GM10847 (cell line): ENCODE measurements around the gene YIPF2.

ENCODE experiments used
- POLR2A ChIP-seq: IDR thresholded peaks from 2 replicates; pipeline ENCODE4 v1.6.1; 2011; ENCODE audit not compliant: insufficient read length; ENCODE audit errors: extremely low read depth

Gene YIPF2

GRCh38 chr19:10946958-10947657 is 18.7 kb upstream of the YIPF2 start:
- no peak for TF ChIP-seq POLR2A

DNA sequence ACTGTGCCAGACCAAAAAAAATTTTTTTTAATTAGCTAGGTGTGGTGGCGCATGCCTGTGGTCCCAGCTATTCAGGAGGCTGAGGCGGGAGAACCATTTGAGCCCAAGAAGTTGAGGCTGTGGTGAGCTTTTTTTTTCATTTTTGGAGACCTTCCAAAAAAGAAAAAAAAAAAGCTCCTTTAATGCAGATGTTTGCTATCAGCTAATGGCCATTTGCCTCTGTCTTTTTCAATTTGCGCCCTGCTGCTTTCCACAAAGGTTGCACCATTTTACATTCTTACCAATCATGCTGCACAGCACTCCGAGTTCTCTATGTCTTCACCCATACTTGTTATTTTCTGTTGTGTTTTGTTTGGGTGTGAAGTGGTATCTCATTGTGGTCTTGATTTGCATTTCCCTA is 16.8 kb upstream of the YIPF2 start:
- TF ChIP-seq POLR2A, result no peak

GRCh38 chr19:10936661-10937084 is 8.2 kb upstream of the YIPF2 start:
- no peak for TF ChIP-seq POLR2A

- no peak for TF ChIP-seq POLR2A
Measured at GRCh38 chr19:10935371-10936059, 7.1 kb upstream of the YIPF2 start.

- no peak for TF ChIP-seq POLR2A
Measured at GRCh38 chr19:10929402-10929794, 959 bp upstream of the YIPF2 start.

DNA sequence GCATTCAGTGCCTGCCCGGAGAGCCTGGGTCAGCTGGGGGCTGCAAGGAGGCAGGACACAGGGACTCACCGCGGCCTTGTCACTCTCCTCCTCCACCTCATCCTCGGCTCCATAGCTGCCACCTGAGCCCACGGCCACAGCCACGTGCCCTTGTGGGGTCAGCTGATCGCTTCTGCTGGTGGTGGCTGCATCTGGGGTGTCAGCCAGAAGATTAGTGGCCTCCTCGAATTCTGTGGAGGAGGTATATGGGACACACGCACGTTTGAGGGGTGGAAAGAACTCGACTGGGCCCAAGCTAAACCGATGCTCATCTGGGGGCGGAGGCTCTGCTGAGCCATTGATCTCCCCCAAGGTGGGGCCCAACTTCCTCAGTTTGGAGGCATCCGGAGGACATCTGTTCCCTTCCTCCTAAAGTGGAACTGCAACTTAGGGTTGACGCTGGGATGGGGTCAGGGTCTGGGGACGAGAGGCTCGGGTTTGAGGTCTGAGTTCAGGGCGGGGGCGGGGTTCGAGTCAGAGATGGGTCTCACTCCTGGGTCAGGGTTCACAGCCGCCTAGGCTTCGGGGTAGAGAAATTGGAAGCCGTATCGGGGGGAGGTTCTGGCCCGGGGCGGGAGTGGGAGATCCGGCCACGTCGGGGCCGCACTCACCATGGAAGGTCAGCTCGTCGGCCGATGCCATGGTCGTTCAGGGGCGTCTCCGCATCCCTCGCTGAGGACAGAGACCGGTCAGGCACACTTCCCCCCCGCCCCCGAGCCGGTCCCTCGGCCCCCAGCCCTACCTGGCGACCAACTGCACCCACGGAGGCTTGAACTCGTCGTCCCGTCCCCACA is 493 bp downstream of the YIPF2 start:
- no peak for TF ChIP-seq POLR2A

- TF ChIP-seq POLR2A, result no peak
Measured at GRCh38 chr19:10924597-10924996, 3.8 kb downstream of the YIPF2 start.

- TF ChIP-seq POLR2A, result no peak
Measured at GRCh38 chr19:10923260-10924112, 5.0 kb downstream of the YIPF2 start.

DNA sequence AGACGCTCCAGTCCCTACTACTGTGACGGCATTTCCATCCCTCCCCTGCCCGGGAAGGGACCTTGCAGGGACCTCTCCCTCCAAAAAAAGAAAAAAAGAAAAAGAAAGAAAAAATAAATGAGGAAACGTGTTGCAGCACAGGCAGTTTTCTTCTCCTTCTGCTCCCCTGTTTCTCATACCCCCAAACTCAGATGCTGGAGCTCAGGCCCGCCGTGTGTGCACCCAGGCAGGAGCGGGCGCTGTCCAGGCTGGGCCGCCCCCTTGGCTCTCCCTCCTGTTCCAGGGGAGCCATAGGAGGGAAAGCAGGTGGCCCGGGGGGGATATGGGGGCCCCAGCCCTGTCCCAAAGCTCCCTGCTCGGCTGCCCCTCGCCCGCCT is 5.8 kb downstream of the YIPF2 start:
- no peak for TF ChIP-seq POLR2A

DNA sequence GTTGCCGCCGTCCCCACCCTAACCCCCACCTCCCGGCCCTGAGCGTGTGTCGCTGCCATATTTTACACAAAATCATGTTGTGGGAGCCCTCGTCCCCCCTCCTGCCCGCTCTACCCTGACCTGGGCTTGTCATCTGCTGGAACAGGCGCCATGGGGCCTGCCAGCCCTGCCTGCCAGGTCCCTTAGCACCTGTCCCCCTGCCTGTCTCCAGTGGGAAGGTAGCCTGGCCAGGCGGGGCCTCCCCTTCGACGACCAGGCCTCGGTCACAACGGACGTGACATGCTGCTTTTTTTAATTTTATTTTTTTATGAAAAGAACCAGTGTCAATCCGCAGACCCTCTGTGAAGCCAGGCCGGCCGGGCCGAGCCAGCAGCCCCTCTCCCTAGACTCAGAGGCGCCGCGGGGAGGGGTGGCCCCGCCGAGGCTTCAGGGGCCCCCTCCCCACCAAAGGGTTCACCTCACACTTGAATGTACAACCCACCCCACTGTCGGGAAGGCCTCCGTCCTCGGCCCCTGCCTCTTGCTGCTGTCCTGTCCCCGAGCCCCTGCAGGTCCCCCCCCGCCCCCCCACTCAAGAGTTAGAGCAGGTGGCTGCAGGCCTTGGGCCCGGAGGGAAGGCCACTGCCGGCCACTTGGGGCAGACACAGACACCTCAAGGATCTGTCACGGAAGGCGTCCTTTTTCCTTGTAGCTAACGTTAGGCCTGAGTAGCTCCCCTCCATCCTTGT is 6.4 kb downstream of the YIPF2 start:
- no peak for TF ChIP-seq POLR2A

- TF ChIP-seq POLR2A, result no peak
Measured at GRCh38 chr19:10921199-10921909, 7.1 kb downstream of the YIPF2 start.

- TF ChIP-seq POLR2A, result no peak
Measured at GRCh38 chr19:10920781-10921180, 7.7 kb downstream of the YIPF2 start.

- TF ChIP-seq POLR2A, result no peak
Measured at GRCh38 chr19:10920288-10920655, 8.2 kb downstream of the YIPF2 start.
